C4-2B (cell line): ENCODE results near the gene DCXR.

Experiments
- CTCF ChIP-seq: fragments of 450-650 bp; conservative IDR thresholded peaks from 2 replicates; pipeline ENCODE4 v1.5.1; 2017; ENCODE audit warnings: mild to moderate bottlenecking
- ZFX ChIP-seq: fragments of 450-650 bp; IDR thresholded peaks from 2 replicates; pipeline ENCODE4 v1.6.1; 2017

DNA sequence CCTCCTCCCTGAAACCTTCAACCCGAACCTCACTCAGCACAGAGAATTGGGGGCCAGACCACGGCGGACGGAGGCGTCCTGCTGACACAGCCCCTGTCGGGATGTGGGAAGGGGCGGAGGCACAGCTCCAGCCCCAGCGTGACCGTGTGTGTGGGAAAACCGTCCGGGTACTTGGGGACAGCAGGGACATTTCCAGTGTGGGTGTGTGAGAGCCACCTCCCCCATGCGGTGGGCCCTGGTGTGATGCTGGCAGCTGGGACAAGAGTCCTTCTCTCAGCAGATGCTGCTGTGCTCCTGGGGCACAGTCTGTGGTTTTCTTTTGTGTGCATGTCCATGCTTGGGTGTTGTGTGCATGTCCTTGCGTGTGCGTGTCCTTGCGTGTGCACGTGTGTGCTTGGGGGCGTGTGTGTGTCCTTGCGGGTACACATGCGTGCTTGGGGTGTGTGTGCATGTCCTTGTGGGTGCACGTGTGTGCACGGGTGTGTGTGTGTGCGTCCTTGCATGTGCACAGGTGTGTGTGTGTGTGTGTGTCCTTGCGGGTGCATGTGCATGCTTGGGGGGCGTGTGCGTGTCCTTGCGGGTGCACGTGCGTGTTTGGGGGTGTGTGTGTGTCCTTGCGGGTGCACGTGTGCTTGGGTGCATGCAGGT lies 31.7 kb downstream of the DCXR start:
- no peak for TF ChIP-seq CTCF
- TF ChIP-seq ZFX: no peak
